HG03280 (cell line): ENCODE data around the gene RAP1GAP2.

Source experiments
- ATAC-seq: cut with Tn5 transposase; IDR thresholded peaks from one replicate; pipeline ENCODE4 v1.9.1; 2021; ENCODE audit warnings: mild to moderate bottlenecking, moderate library complexity; ENCODE audit not compliant: unreplicated experiment

Gene RAP1GAP2

DNA sequence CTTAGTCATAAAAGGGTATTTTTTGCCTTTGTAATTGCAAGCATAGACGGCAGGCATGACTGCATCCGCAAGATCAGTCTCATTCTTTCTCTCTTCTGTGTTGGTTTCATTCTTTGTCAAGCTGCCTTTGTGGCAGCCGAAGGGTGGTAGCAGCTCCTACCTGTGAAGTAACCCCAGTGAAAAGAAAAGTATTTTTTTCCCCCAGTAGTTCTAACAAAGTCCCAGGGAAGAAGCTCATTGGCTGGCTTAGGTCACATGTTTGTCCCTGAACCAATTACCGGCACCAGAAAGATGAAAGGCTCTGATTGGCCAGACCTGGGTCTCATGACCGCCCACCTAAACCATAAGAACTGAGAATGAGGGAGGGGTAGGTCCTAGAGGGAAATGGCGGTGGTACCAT is 110.7 kb downstream of the RAP1GAP2 start:
- no peak for ATAC-seq

DNA sequence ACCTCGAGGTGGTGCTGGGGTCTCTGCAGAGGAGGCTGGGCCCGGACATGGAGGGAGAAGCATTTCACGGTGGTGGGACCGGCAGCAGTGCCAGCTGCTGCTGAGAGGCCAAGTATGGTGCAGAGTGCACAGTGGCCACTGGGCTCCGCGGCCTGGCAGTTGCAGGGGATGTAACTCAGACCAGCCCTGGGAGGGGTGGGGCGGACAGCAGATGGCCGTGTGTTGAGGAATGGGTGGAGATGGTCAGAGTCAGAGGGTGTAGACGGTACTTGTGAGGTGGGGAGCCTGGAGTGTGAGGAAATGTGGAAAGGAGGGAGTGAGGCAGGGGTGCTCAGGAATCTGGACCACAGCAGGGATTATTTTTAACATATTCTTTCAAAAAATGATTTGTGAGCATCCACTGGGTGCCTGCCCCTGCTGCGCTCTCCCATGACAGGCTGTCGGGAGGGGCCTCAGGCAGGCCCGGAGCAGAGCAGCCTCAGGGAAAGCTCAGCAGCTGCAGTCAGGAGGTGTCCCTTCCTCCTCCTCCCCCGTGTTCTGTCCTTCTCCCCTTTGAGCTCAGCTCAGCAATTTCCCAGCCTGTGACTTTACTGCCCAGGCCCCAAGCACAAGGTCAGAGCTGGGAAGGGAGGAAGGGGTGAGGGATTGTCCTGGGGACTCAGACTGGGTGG is 113.1 kb downstream of the RAP1GAP2 start:
- no peak for ATAC-seq

DNA sequence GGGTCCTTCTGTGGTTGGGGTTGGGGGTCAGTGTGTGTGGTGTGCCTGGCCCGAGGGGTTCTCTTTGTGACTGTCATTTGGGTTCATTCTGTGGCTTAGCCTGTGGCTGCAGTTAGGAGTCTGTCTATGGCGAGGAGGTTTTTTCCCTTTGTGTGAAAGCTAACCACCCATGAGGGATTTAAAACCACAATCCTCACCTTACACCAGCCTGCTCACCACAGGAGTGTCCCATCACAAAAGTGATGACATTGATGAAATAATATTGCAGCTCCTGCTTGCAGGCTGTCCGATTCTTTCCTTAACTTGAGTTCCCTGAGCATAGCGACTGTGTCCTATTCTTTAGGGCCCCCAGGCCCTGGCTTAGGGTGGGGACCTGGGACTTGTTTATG is 113.6 kb downstream of the RAP1GAP2 start:
- no peak for ATAC-seq

DNA sequence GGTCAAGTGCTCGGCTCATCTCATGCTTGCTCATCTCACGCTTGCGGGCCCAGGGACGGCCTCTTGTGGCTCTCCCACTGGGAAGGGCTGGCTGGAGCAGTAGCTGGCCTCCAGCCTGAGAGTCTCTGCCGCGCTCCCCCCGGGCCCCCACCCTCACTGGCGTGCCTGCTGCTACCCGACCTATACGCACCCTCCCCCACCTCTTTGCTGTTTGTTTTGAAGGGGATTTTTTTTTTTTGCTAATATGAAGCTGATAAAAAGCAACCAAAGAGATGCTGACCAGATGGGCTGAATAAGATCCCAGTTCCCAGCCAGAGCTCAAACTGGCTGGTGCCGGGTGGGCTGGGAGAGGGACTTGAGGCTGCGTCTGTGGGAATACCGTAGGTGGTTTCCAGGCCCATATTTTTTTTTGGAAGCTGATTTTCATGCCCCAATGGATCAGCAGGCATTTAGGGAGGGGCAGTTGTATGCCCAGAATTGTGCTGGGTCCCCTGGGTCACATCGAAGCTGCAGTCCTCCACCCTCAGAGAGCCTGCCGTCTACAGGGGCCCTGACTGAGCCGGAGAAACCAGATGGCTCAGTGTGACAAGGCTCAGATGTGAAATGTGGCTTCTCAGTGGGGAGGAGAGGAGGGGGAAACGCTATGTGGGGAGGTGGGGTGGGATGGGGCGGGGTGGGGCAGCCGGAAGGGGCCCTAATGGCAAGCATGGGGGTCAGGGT is 115.0 kb downstream of the RAP1GAP2 start:
- ATAC-seq, result no peak

GRCh38 chr17:2911755-2912111 is 115.5 kb downstream of the RAP1GAP2 start:
- ATAC-seq, result no peak

- ATAC-seq, result no peak
Measured at GRCh38 chr17:2912754-2913153, 116.5 kb downstream of the RAP1GAP2 start.

- ATAC-seq, result no peak
Measured at GRCh38 chr17:2916461-2916860, 120.2 kb downstream of the RAP1GAP2 start.

- ATAC-seq, result no peak
Measured at GRCh38 chr17:2921443-2921842, 125.2 kb downstream of the RAP1GAP2 start.

DNA sequence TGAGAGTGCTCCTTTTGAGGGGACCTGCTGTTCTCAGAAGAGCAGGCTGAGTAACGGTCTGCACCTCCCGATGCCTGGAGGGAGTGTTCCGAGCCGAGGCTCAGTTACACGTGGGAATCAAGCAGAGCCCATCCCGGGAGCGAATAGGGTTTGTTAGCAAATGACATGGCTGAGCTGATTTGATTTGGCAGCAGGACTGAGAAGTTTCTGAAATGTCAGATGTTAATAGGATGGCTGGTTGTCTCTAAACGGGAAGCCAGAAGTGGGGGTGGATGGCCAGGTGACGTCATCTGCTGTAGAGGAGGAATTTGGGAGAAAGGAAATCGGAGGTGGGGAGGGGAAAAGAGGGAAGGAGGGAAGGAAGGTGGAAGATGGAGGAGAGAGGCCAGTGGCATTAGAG is 128.0 kb downstream of the RAP1GAP2 start:
- ATAC-seq, result no peak

DNA sequence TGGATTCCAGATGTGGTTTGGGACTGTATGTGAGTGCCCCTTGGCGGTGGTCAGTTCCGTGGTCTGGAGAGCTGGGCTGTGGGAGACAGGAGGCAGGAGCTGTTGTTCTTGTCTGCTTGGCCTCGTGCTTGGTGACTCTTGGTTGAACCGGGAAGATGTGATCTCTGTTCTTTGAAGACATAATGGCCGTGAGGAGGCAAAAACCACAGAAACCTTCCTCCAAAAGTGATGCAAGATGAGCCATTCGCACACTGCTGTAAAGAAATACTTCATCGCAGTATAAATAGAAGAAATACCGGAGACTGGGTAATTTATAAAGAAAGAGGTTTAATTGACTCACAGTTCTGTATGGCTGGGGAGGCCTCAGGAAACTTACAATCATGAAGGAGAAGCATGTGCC is 128.8 kb downstream of the RAP1GAP2 start:
- no peak for ATAC-seq

DNA sequence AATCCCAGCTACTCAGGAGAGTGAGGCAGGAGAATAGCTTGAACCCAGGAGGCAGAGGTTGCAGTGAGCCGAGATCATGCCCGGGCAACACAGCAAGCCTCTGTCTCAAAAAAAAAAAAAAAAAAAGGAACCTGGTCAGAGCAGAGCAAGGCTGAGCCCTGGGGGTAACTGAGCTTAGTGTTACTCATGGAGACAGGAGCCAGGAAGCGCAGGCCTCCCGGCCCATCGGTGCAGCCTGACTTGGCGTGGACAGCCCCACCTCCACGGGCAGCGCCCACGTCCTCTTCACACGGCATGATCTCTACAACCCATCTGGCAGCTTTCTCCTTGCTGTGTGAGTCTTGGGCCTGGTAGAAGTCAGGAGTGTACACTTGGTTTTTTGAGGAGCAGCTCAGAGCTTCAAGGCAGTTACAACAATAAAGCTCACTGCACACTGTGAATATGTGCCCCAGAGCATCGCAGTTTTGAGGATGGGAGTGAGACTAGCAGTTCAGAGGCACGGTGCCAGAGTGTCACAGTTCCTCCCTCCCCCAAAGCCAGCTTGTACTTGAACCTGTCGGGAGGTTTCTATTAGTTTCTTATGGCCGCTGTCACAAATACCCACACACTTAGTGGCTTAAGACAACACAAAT is 129.9 kb downstream of the RAP1GAP2 start:
- no peak for ATAC-seq

DNA sequence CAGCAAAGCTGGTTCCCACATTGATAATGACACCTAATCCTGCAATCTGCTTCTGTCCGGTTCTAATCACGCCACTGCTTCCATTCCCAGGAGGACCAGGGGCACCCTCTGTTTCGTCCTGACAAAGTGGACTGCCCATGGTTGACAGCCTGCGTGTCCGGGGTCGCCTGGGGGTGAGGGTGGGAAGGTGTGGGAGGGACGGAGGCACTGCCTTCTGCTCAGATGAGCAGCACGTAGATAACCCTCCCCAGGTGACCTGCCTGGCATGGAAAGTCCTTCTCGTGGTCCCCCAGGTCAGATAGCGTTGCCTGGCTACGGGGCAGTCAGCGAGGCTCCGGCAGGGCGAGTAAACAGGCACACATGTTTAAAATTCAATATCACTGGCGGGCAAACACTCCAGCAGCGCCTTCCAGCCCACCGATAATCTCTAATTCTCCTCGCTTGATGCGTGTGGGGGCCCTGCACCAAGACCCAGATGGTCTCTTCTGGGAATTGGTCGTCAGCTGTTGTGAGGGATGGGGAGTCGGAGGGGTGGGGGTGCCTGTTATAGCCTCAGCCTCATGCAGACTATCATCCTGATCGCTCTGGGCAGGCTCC is 132.2 kb downstream of the RAP1GAP2 start:
- ATAC-seq, result no peak

GRCh38 chr17:2929881-2930533 is 133.8 kb downstream of the RAP1GAP2 start:
- no peak for ATAC-seq

- no peak for ATAC-seq
Measured at GRCh38 chr17:2931876-2932275, 135.6 kb downstream of the RAP1GAP2 start.

DNA sequence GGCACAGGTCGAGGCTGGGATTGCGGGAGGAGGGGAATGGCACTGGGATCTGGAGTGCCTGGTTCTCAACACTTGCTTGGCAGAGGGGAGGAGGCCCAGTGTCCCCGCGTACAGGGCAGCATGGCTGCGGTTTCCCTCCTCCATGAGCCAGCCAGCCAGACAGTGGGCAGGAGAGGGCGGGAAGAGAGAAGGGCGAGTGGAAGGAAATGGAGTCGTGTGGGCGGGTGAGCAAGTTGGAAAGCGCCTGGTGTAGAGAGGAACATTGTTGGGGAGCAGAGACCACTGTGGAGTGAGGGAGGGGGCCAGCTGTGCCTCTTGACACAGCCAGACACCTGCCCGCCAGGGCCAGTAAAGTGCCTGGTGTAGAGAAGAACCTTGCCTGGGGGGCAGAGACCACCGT is 136.7 kb downstream of the RAP1GAP2 start:
- ATAC-seq, result no peak

DNA sequence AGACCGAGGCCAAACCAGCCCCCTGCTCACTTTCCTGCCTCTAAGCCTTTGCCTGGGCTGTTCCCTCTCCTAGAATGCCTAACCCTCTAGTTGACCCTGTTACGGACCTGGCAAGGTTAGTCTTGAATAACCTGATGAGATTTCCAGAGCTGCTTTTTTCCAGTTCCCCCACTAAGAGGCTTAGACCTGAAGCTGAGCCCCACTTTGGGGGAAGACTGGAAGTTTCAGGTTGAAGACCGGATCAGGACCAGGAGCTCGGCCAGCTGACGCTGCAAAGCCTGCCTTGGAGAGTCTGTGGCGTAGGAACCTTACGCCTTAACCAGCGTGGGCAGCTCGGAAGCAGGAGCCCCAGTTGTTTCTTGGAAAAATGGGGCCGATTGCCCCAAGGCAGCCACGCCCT is 137.4 kb downstream of the RAP1GAP2 start:
- ATAC-seq, result no peak

DNA sequence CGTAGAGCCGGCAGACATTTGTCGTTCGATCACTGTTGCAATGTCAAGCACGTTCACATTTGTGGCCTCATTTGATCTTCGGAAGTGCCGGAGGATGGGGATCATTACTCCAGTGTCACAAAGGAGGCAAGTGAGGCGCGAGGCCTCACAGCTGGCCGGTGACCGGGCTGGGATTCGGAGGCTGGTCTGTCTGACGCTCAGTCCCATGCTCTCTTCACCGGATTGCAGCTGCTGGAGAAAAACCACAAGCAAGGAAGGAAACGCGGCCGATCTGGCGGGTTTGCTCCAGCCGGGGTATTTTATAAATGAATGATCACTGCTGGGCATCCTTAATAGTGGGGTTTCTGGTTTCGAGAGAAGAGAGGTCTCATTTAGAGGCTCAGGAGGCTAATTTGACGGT is 139.4 kb downstream of the RAP1GAP2 start:
- no peak for ATAC-seq

DNA sequence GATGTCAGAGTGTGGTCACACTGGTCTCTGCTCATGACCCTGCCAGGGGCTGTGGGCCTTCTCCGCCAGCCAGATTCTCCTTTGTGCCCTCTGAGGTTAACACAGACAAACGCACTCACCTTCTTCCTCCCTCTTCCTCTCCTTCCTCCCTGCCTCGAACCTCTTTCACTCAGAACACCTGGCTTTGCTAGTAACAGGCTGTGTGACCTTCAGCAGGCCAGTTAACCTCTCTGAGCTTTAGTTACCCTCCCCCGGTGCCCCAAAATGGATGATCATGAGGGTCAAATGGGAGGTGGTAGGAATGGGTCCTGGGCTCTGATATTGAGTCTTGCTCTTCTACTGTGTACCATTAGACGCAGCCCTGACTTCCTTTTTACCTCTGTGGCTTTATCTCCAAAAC is 140.1 kb downstream of the RAP1GAP2 start:
- no peak for ATAC-seq

GRCh38 chr17:2936771-2937321 is 140.6 kb downstream of the RAP1GAP2 start:
- ATAC-seq, result no peak

- ATAC-seq, result no peak
Measured at GRCh38 chr17:2937331-2938003, 141.2 kb downstream of the RAP1GAP2 start.
